Glomerular endothelial cell (primary cell): ENCODE results near the gene GMCL2. TPM values are rescaled to one million over a fixed set of nuclear protein-coding genes. Genes with fewer than 3 reads are reported as not detected.
"Not testable (repeated sequence)": the region's sequence is repeated elsewhere in the genome, so short reads cannot be mapped to it uniquely, and the experiment has no call there.

ENCODE experiments used
- DNase-seq: peaks from one replicate; pipeline ENCODE4 v3.0.0-alpha.2; 2011; ENCODE audit warnings: low read depth, low spot score; ENCODE audit errors: extremely low read depth
- total RNA-seq: library from RNA; depleted of rRNA; stranded (reverse); fragments of >200 nt; gene quantifications from 2 replicates; pipeline ENCODE4 v1.2.3, GENCODE V29; 2015

The GMCL2 gene
- not detected in 2 replicates for total RNA-seq

GRCh38 chr5:178187014-178187413 lies at the start of gene GMCL2:
TSS of gene GMCL2 (minus strand) at chr5:178187371. CDS start at chr5:178187299, 72 bp downstream.
- no peak for DNase-seq

GRCh38 chr5:178236679-178237078 lies 49.5 kb upstream of the GMCL2 start:
- no peak for DNase-seq

GRCh38 chr5:178236126-178236525 lies 49.0 kb upstream of the GMCL2 start:
- DNase-seq: no peak

GRCh38 chr5:178235588-178235974 lies 48.4 kb upstream of the GMCL2 start:
- DNase-seq: no peak

- DNase-seq: peak; percentile 16
These were observed 47.8 kb upstream of the GMCL2 start for GRCh38 chr5:178234750-178235587.

GRCh38 chr5:178234121-178234749 lies 47.1 kb upstream of the GMCL2 start:
- DNase-seq: no peak

- DNase-seq: no peak
These were observed 45.8 kb upstream of the GMCL2 start for GRCh38 chr5:178232920-178233429.

- DNase-seq: no peak
These were observed 45.2 kb upstream of the GMCL2 start, which contains the start of gene PHYKPL for GRCh38 chr5:178232124-178232919. TSS of gene PHYKPL (minus strand) at chr5:178232802. CDS start at chr5:178232550, 252 bp downstream.

GRCh38 chr5:178231539-178232123 lies 44.5 kb upstream of the GMCL2 start:
- no peak for DNase-seq

GRCh38 chr5:178230879-178231538 lies 43.8 kb upstream of the GMCL2 start:
- DNase-seq: no peak

GRCh38 chr5:178229861-178230260 lies 42.7 kb upstream of the GMCL2 start:
- DNase-seq: no peak

- not testable (repeated sequence) for DNase-seq
These were observed 41.9 kb upstream of the GMCL2 start for GRCh38 chr5:178229111-178229510.

- DNase-seq: no peak
These were observed 41.4 kb upstream of the GMCL2 start for GRCh38 chr5:178228609-178229008.

GRCh38 chr5:178227929-178228328 lies 40.8 kb upstream of the GMCL2 start:
- DNase-seq: no peak

GRCh38 chr5:178227138-178227659 lies 40.0 kb upstream of the GMCL2 start:
- DNase-seq: no peak

GRCh38 chr5:178225174-178225573 lies 38.0 kb upstream of the GMCL2 start:
- no peak for DNase-seq

- DNase-seq: no peak
These were observed 37.2 kb upstream of the GMCL2 start for GRCh38 chr5:178224403-178224802.

GRCh38 chr5:178223828-178224335 lies 36.7 kb upstream of the GMCL2 start:
- no peak for DNase-seq

- no peak for DNase-seq
These were observed 36.1 kb upstream of the GMCL2 start for GRCh38 chr5:178223196-178223773.
